GM23338 (cell line): Measurements from ENCODE around the gene NTM. TPM values are rescaled to one million over a fixed set of nuclear protein-coding genes. Genes with fewer than 3 reads are reported as not detected.

ENCODE experiments used
- ATAC-seq: fragments of 200-7000 bp; cut with Tn5 transposase; 3 replicates; pipeline ENCODE4 v1.9.1; 2020
- DNase-seq: peaks from one replicate; pipeline ENCODE4 v3.0.0-alpha.2; 2015; ENCODE audit warnings: low spot score
- H2AFZ ChIP-seq: fragments of 200-600 bp; sonication (generic); 2 replicates; pipeline ENCODE4 v1.8.0; 2016; ENCODE audit warnings: antibody characterized with exemption, mild to moderate bottlenecking, moderate library complexity
- H3F3A ChIP-seq: fragments of 200-600 bp; sonication (generic); replicated peaks from 2 replicates; pipeline ENCODE4 v1.8.0; 2017; ENCODE audit warnings: antibody characterized with exemption, mixed run types, low read depth
- H3K27ac ChIP-seq: fragments of 200-600 bp; sonication (generic); 2 replicates; pipeline ENCODE4 v1.6.1; 2016; ENCODE audit warnings: low read depth
- H3K27me3 ChIP-seq: fragments of 200-600 bp; sonication (generic); 2 replicates; pipeline ENCODE4 v1.8.0; 2016; ENCODE audit warnings: mild to moderate bottlenecking, mixed run types, moderate library complexity; ENCODE audit not compliant: insufficient read depth
- H3K36me3 ChIP-seq: fragments of 200-600 bp; sonication (generic); 2 replicates; pipeline ENCODE4 v1.8.0; 2016; ENCODE audit warnings: mild to moderate bottlenecking; ENCODE audit not compliant: insufficient read depth
- H3K4me1 ChIP-seq: fragments of 200-600 bp; sonication (generic); 2 replicates; pipeline ENCODE4 v1.8.0; 2016; ENCODE audit warnings: mild to moderate bottlenecking, moderate library complexity; ENCODE audit not compliant: insufficient read depth
- H3K4me2 ChIP-seq: fragments of 200-600 bp; sonication (generic); 2 replicates; pipeline ENCODE4 v1.7.1; 2017; ENCODE audit warnings: mixed run types
- H3K4me3 ChIP-seq: fragments of 200-600 bp; sonication (generic); 2 replicates; pipeline ENCODE4 v1.6.1; 2016; ENCODE audit warnings: mixed run types
- H3K79me2 ChIP-seq: fragments of 200-600 bp; sonication (generic); replicated peaks from 2 replicates; pipeline ENCODE4 v1.8.0; 2017; ENCODE audit warnings: mild to moderate bottlenecking; ENCODE audit not compliant: insufficient read depth
- H3K9me2 ChIP-seq: fragments of 200-600 bp; sonication (generic); 2 replicates; pipeline ENCODE4 v1.8.0; 2017; ENCODE audit not compliant: insufficient read depth
- H4K20me1 ChIP-seq: fragments of 200-600 bp; sonication (generic); replicated peaks from 2 replicates; pipeline ENCODE4 v1.8.0; 2017; ENCODE audit warnings: mild to moderate bottlenecking; ENCODE audit not compliant: insufficient read depth
- H3K27ac Mint-ChIP-seq: 2 replicates; pipeline ENCODE4 v1.8.0; 2020; ENCODE audit warnings: inconsistent platforms, mild to moderate bottlenecking, moderate library complexity, mixed read lengths
- H3K27me3 Mint-ChIP-seq: 3 replicates; pipeline ENCODE4 v1.8.0; 2022; ENCODE audit warnings: low read depth, mild to moderate bottlenecking, moderate library complexity, mixed read lengths, inconsistent platforms; ENCODE audit not compliant: insufficient read depth, poor library complexity
- H3K36me3 Mint-ChIP-seq: 3 replicates; pipeline ENCODE4 v1.8.0; 2021; ENCODE audit warnings: low read depth, mild to moderate bottlenecking, inconsistent platforms, moderate library complexity, mixed read lengths
- H3K4me1 Mint-ChIP-seq: 3 replicates; pipeline ENCODE4 v1.8.0; 2020; ENCODE audit warnings: mild to moderate bottlenecking, inconsistent platforms, mixed read lengths
- H3K4me3 Mint-ChIP-seq: 3 replicates; pipeline ENCODE4 v1.8.0; 2021; ENCODE audit warnings: moderate library complexity, mild to moderate bottlenecking, inconsistent platforms, mixed read lengths
- H3K9me3 Mint-ChIP-seq: 3 replicates; pipeline ENCODE4 v1.8.0; 2020; ENCODE audit warnings: moderate library complexity, mild to moderate bottlenecking, inconsistent platforms, mixed read lengths
- CREB1 ChIP-seq: fragments of 250-450 bp; sonication (Bioruptor Pico); IDR thresholded peaks from 2 replicates; pipeline ENCODE4 v1.5.0; 2020; ENCODE audit warnings: low read depth, mild to moderate bottlenecking, moderate library complexity
- CTCF ChIP-seq, 2 experiments: fragments of 200-600 bp in 1 of 2; sonication (generic) in 1 of 2; conservative IDR thresholded peaks; 2 replicates each; pipeline versions ENCODE4 v1.5.1 to v1.6.1; 2016 to 2017; ENCODE audit warnings: antibody characterized with exemption in 2 of 2, low read depth in 2 of 2, mild to moderate bottlenecking in 2 of 2, moderate library complexity in 1 of 2
- EZH2 ChIP-seq: fragments of 200-600 bp; sonication (generic); IDR thresholded peaks from one replicate; pipeline ENCODE4 v1.8.0; 2017; ENCODE audit warnings: antibody characterized with exemption, mild to moderate bottlenecking, low read depth; ENCODE audit not compliant: unreplicated experiment
- EZH2phosphoT487 ChIP-seq: fragments of 200-600 bp; sonication (generic); IDR thresholded peaks from one replicate; pipeline ENCODE4 v1.8.1; 2018; ENCODE audit warnings: antibody characterized with exemption; ENCODE audit not compliant: unreplicated experiment
- JUNB ChIP-seq: IDR thresholded peaks from one replicate; pipeline ENCODE4 v1.6.1; 2016; ENCODE audit warnings: antibody characterized with exemption; ENCODE audit not compliant: unreplicated experiment
- NANOG ChIP-seq: IDR thresholded peaks from 2 replicates; pipeline ENCODE4 v1.6.1; 2016; ENCODE audit warnings: antibody characterized with exemption, borderline replicate concordance
- POLR2AphosphoS5 ChIP-seq: IDR thresholded peaks from 2 replicates; pipeline ENCODE4 v1.6.1; 2016; ENCODE audit warnings: antibody characterized with exemption, low read depth
- STAT1 ChIP-seq: IDR thresholded peaks from one replicate; pipeline ENCODE4 v1.6.1; 2016; ENCODE audit warnings: antibody characterized with exemption; ENCODE audit not compliant: unreplicated experiment
- ZNF114 ChIP-seq: fragments of 250-450 bp; sonication (Bioruptor Pico); IDR thresholded peaks from 2 replicates; pipeline ENCODE4 v1.5.0; 2020; ENCODE audit warnings: mild to moderate bottlenecking, moderate library complexity
- ZNF331 ChIP-seq: fragments of 250-450 bp; sonication (Bioruptor Pico); IDR thresholded peaks from 2 replicates; pipeline ENCODE4 v1.5.0; 2020; ENCODE audit warnings: low read depth, mild to moderate bottlenecking, moderate library complexity
- polyA plus RNA-seq: library from polyadenylated mRNA; unstranded; fragments of >200 nt; fragmentation: Nextera tagmentation; extraction: Ambion mirVana; gene quantifications from 2 replicates; pipeline ENCODE4 v1.2.1, GENCODE V29; 2016
- total RNA-seq: library from RNA; depleted of rRNA; stranded (reverse); fragments of >200 nt; shearing (Covaris generic); gene quantifications from 2 replicates; pipeline ENCODE4 v1.2.3, GENCODE V29; 2014
- TF ChIP-seq, protein P1 (sequence below): IDR thresholded peaks from one replicate; pipeline ENCODE4 v1.6.1; 2018; ENCODE audit warnings: antibody characterized with exemption; ENCODE audit not compliant: unreplicated experiment
- TF ChIP-seq, protein P2 (sequence below): fragments of 250-450 bp; sonication (Bioruptor Pico); IDR thresholded peaks from 2 replicates; pipeline ENCODE4 v1.5.0; 2020; ENCODE audit warnings: mild to moderate bottlenecking, moderate library complexity

Gene NTM
- total and polyA plus RNA-seq, 2 experiments from 2014 or later: 10.6 to 14.6 TPM

GRCh38 chr11:132057266-132057665 lies 686.9 kb downstream of the NTM start (continued):
- TF ChIP-seq, protein P1, sequence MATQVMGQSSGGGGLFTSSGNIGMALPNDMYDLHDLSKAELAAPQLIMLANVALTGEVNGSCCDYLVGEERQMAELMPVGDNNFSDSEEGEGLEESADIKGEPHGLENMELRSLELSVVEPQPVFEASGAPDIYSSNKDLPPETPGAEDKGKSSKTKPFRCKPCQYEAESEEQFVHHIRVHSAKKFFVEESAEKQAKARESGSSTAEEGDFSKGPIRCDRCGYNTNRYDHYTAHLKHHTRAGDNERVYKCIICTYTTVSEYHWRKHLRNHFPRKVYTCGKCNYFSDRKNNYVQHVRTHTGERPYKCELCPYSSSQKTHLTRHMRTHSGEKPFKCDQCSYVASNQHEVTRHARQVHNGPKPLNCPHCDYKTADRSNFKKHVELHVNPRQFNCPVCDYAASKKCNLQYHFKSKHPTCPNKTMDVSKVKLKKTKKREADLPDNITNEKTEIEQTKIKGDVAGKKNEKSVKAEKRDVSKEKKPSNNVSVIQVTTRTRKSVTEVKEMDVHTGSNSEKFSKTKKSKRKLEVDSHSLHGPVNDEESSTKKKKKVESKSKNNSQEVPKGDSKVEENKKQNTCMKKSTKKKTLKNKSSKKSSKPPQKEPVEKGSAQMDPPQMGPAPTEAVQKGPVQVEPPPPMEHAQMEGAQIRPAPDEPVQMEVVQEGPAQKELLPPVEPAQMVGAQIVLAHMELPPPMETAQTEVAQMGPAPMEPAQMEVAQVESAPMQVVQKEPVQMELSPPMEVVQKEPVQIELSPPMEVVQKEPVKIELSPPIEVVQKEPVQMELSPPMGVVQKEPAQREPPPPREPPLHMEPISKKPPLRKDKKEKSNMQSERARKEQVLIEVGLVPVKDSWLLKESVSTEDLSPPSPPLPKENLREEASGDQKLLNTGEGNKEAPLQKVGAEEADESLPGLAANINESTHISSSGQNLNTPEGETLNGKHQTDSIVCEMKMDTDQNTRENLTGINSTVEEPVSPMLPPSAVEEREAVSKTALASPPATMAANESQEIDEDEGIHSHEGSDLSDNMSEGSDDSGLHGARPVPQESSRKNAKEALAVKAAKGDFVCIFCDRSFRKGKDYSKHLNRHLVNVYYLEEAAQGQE: no peak
- TF ChIP-seq POLR2AphosphoS5 (no peak), ZNF114 (no peak), NANOG (no peak), EZH2phosphoT487 (no peak), JUNB (no peak)

GRCh38 chr11:132058211-132058772 lies 687.9 kb downstream of the NTM start:
- no peaks in the 10 kb centered on the region for H3K4me1 ChIP-seq
- no peaks in the 10 kb centered on the region for H3K27me3 ChIP-seq
- H4K20me1 ChIP-seq: no peaks in the 10 kb centered on the region
- DNase-seq (peak; percentile 44), ATAC-seq (peak; percentile 50)
- H3K27ac ChIP-seq: no peak overlapping the region
- no peak overlapping the region for H3K4me3 ChIP-seq
- TF ChIP-seq EZH2 (no peak), NANOG (no peak), EZH2phosphoT487 (no peak), POLR2AphosphoS5 (no peak), ZNF114 (no peak), JUNB (no peak), CREB1 (CRISPR knock-in tag) (no peak), STAT1 (no peak), ZNF331 (CRISPR knock-in tag) (no peak), CTCF (conservative IDR thresholded peaks at IDR 0.05; ENCODE audit: low read depth in 2 of 2) (no peak)
- TF ChIP-seq, protein P2, sequence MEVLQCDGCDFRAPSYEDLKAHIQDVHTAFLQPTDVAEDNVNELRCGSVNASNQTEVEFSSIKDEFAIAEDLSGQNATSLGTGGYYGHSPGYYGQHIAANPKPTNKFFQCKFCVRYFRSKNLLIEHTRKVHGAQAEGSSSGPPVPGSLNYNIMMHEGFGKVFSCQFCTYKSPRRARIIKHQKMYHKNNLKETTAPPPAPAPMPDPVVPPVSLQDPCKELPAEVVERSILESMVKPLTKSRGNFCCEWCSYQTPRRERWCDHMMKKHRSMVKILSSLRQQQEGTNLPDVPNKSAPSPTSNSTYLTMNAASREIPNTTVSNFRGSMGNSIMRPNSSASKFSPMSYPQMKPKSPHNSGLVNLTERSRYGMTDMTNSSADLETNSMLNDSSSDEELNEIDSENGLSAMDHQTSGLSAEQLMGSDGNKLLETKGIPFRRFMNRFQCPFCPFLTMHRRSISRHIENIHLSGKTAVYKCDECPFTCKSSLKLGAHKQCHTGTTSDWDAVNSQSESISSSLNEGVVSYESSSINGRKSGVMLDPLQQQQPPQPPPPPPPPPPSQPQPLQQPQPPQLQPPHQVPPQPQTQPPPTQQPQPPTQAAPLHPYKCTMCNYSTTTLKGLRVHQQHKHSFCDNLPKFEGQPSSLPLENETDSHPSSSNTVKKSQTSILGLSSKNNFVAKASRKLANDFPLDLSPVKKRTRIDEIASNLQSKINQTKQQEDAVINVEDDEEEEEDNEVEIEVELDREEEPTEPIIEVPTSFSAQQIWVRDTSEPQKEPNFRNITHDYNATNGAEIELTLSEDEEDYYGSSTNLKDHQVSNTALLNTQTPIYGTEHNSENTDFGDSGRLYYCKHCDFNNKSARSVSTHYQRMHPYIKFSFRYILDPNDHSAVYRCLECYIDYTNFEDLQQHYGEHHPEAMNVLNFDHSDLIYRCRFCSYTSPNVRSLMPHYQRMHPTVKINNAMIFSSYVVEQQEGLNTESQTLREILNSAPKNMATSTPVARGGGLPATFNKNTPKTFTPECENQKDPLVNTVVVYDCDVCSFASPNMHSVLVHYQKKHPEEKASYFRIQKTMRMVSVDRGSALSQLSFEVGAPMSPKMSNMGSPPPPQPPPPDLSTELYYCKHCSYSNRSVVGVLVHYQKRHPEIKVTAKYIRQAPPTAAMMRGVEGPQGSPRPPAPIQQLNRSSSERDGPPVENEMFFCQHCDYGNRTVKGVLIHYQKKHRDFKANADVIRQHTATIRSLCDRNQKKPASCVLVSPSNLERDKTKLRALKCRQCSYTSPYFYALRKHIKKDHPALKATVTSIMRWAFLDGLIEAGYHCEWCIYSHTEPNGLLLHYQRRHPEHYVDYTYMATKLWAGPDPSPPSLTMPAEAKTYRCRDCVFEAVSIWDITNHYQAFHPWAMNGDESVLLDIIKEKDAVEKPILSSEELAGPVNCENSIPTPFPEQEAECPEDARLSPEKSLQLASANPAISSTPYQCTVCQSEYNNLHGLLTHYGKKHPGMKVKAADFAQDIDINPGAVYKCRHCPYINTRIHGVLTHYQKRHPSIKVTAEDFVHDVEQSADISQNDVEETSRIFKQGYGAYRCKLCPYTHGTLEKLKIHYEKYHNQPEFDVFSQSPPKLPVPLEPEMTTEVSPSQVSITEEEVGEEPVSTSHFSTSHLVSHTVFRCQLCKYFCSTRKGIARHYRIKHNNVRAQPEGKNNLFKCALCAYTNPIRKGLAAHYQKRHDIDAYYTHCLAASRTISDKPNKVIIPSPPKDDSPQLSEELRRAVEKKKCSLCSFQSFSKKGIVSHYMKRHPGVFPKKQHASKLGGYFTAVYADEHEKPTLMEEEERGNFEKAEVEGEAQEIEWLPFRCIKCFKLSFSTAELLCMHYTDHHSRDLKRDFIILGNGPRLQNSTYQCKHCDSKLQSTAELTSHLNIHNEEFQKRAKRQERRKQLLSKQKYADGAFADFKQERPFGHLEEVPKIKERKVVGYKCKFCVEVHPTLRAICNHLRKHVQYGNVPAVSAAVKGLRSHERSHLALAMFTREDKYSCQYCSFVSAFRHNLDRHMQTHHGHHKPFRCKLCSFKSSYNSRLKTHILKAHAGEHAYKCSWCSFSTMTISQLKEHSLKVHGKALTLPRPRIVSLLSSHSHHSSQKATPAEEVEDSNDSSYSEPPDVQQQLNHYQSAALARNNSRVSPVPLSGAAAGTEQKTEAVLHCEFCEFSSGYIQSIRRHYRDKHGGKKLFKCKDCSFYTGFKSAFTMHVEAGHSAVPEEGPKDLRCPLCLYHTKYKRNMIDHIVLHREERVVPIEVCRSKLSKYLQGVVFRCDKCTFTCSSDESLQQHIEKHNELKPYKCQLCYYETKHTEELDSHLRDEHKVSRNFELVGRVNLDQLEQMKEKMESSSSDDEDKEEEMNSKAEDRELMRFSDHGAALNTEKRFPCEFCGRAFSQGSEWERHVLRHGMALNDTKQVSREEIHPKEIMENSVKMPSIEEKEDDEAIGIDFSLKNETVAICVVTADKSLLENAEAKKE (CRISPR knock-in tag): no peak
- no peaks in the 10 kb centered on the region for H3K36me3 ChIP-seq
- no peak overlapping the region for H3K4me2 ChIP-seq
- Mint-ChIP-seq H3K4me3 (no peak overlapping the region), H3K4me1 (peaks cover 18% of the 10 kb centered on the region), H3K27me3 (peaks cover 10% of the 10 kb centered on the region), H3K9me3 (no peaks in the 10 kb centered on the region), H3K27ac (no peak overlapping the region), H3K36me3 (no peaks in the 10 kb centered on the region)
- H3K9me2 ChIP-seq: peaks cover 20% of the 10 kb centered on the region; the same call in 1 of the 2 replicates
- H3K79me2 ChIP-seq: no peaks in the 10 kb centered on the region
- H2AFZ ChIP-seq: no peak overlapping the region
- H3F3A ChIP-seq: no peaks in the 10 kb centered on the region
